ENCODE measurements around the gene NUAK1.

DNA sequence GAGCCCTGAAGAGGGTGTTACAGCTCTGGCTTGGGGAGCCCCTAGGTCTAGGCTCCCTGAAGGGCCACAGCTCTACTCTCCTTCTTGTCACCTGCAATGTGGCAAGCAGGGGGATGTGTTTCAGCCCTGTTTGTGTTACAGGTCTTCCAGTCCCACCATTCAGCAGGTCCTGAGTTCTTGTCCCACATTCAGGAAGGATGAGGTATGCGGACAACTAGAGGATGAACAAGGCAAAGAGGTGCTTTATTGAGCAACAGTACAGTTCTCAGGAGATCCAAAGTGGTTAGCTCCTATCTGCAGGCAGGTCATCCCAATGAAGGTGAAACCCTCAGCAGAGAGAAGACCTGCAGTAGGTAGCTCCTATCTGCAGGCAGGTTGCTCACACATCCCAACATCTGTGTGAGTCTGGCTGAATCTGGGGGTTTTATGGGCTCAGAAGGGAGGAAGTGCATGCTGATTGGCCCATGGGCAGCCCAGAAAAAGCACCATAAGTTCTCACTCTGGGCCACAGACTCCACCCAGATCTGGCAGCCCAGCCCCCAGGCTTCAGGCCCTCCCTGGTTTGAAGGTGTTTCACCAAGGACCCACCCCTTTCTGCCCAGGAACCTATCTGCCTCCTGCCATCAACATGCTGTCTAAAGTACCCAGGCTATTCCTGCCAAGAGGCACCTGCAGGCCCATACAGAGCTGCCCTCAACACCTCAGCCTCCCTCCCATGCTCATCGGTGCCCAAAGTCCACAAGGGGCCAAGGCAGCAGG, 98.9 kb downstream of the NUAK1 start:
- no peak for TF ChIP-seq CTCF (conservative IDR thresholded peaks at IDR 0.05; ENCODE audit: low read length)
- no peak for TF ChIP-seq EZH2phosphoT487 (IDR thresholded peaks at IDR 0.05; ENCODE audit: borderline replicate concordance, low read depth, low read length)
